Activated CD4-positive, alpha-beta T cell treated with anti-CD3 and anti-CD28 coated beads for 24 hours (primary cell): ENCODE measurements around the gene PTPRD.

ENCODE experiments used
- DNase-seq, 2 donors: peaks; one replicate each; pipeline ENCODE4 v3.0.0-alpha.2; 2020; ENCODE audit warnings: low read depth in 2 of 2

PTPRD gene

GRCh38 chr9:8647824-8648223 lies 1965.0 kb downstream of the PTPRD start:
- no peak for DNase-seq

GRCh38 chr9:8644571-8644970 lies 1968.2 kb downstream of the PTPRD start:
- DNase-seq = no peak

GRCh38 chr9:8643896-8644295 lies 1968.9 kb downstream of the PTPRD start:
- DNase-seq = no peak

- DNase-seq = no peak
These were observed 1969.3 kb downstream of the PTPRD start for GRCh38 chr9:8643464-8643863.

- DNase-seq = no peak
These were observed 1972.0 kb downstream of the PTPRD start for GRCh38 chr9:8640761-8641160.

- DNase-seq = no peak
These were observed 1975.2 kb downstream of the PTPRD start for GRCh38 chr9:8637626-8638025.

GRCh38 chr9:8633784-8634183 lies 1979.0 kb downstream of the PTPRD start:
- no peak for DNase-seq

GRCh38 chr9:8632493-8632892 lies 1980.3 kb downstream of the PTPRD start:
- DNase-seq = no peak

- DNase-seq = no peak
These were observed 1984.0 kb downstream of the PTPRD start for GRCh38 chr9:8628791-8629190.

GRCh38 chr9:8627976-8628679 lies 1984.7 kb downstream of the PTPRD start:
- no peak for DNase-seq

- no peak for DNase-seq
These were observed 1989.9 kb downstream of the PTPRD start for GRCh38 chr9:8622871-8623270.

GRCh38 chr9:8622222-8622802 lies 1990.5 kb downstream of the PTPRD start:
- no peak for DNase-seq

GRCh38 chr9:8621416-8621815 lies 1991.4 kb downstream of the PTPRD start:
- no peak for DNase-seq

- no peak for DNase-seq
These were observed 1996.4 kb downstream of the PTPRD start for GRCh38 chr9:8616414-8616813.

GRCh38 chr9:8614926-8615440 lies 1997.8 kb downstream of the PTPRD start:
- DNase-seq = no peak

- no peak for DNase-seq
These were observed 1999.4 kb downstream of the PTPRD start for GRCh38 chr9:8613346-8613825.

GRCh38 chr9:8611153-8611552 lies 2001.6 kb downstream of the PTPRD start:
- no peak for DNase-seq

- DNase-seq = no peak
These were observed 2002.5 kb downstream of the PTPRD start for GRCh38 chr9:8610256-8610655.

- no peak for DNase-seq
These were observed 2007.7 kb downstream of the PTPRD start for GRCh38 chr9:8605096-8605495.

GRCh38 chr9:8604201-8604600 lies 2008.6 kb downstream of the PTPRD start:
- DNase-seq = no peak

GRCh38 chr9:8600914-8601680 lies 2011.7 kb downstream of the PTPRD start:
- DNase-seq = no peak

- no peak for DNase-seq
These were observed 2012.9 kb downstream of the PTPRD start for GRCh38 chr9:8599937-8600336.

- DNase-seq = no peak
These were observed 2023.3 kb downstream of the PTPRD start for GRCh38 chr9:8589476-8589875.
